Stimulated activated CD4-positive, alpha-beta T cell treated with anti-CD3 and anti-CD28 coated beads, TNF-alpha, amount 100 ng/mL, for 4 hours (primary cell): ENCODE data around the gene PRDM10.
A peak's percentile ranks its signal among the peaks of the same experiment; 100 is the strongest.
"Not testable (repeated sequence)": the region's sequence is repeated elsewhere in the genome, so short reads cannot be mapped to it uniquely, and the experiment has no call there.

Experiments
- DNase-seq, 3 experiments: peaks; one replicate each; pipeline ENCODE4 v3.0.0-alpha.2; 2020; ENCODE audit warnings: low read depth in 3 of 3

Gene PRDM10

DNA sequence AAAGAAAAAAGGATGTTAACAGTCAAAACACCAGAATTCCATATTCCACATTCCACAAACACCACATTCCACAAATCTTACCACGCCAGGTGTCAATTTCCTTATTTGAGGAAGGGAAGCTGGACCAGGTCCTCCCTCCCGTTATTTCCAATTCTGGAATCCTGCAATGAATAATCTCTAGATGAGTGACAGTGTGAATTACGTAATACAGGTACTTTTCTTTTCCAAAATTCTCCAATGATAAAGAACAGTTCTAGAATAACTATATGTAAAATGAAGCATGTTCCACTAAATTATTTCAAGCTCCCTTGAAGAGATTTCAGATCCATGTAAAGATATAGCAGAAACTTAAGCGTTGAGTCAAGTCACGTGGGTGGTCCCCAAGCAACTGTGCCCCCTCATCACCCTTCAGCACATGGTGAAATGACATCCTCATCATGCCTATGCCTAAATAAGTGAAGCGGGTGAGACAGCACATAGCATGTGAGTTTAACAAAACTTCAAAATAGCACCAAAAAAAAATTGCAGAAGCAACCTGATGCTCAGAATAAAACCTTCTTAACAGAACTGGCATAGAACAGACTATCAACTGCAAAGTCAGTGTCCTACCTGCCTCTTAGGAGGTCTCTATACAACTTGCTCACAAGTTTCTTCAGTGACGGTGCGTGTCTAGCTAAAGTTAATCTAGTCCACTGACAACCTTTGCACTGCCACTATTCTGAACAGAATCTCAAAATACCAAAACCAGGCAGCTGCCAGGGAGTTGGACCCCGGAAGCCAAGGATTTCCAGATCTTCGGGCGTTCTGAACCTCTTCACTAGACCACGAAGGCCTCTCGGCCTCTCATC is 108.1 kb downstream of the PRDM10 start:
- no peak for DNase-seq

DNA sequence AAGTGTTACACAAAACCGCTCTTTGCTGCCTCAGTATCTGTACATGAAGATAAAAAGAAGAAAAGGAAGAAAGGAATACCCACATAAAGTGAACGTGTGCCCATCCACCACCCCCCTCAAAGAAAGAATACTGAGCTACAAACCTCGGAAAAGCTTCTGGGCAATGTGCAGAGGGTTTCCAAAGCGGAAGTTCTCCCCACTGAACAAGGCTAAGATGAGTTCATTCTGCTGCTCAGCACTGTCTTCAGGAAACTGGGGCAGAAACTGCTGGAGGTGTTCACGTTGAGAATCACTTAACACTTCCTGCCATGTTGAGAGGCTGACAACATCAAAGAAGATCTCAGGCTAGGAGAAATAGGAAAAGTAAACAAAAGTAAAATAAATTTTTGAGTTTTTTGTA is 114.2 kb downstream of the PRDM10 start:
- DNase-seq = no peak

DNA sequence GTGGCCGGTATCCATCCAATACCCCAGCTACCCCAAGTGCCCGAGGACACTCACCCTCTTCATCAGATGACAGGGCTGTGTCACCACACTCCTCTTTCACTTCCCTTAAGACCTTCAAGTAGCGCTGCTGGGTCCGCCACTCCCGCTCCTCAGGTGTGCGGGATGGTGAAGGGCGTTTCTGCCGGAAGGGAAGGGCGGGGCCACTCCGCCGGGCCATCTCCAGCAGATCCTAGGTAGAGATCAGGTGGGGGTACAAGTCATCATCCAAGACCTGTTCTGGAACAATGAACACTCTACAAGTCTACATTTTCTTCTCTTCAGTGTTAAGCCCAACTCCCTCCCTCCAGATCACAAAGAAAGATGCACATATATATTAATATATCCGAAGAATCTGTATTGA is 117.3 kb downstream of the PRDM10 start:
- no peak for DNase-seq

DNA sequence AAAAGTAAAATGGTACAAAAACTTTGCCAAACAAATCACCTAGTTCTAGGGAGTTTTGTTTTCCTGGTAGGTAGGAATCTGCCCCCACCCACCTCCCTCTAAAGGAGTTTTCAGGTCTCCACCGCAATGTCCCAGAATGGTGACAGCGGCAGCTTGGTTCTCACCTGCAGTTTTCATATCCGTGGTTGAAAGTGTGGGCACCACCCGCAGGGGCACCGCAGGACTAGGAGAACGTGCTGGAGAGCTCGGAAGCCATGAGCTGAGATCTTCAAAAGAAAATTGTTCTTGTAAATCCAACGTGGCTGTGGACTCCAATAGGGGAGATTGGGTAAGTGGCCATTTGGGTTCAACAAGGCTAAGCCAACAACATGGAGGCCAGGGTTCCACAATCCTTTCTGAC is 118.1 kb downstream of the PRDM10 start:
- DNase-seq = no peak

DNA sequence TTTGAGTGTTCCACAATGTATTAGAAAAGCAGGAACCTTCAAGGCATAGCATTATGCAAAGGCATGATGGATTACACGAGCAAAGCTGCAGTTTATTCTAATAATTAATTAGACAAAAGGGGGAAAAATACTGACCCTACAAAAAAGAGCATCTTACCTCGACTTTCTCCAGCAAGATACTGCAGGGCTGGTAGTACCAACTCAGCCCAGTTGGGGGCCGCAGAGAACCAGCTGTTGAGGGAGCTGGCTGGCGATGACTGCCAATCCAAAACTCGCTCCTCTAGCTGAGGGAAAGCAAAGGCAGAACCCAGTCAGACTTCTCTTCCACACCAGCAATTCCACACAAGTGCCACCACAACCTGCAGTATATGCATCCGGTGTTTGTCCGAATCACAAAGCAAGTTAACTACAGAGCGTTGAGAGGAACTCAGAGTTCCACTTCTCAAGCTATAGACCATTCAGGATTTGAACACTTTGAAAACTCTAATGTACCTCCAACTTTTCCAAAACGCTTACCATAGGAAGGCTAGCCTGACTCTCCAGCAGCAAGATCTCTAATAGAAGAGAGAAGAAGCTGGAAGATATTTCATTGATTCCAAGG is 121.0 kb downstream of the PRDM10 start:
- DNase-seq = peak in 1 of 3 experiments; percentile 12

DNA sequence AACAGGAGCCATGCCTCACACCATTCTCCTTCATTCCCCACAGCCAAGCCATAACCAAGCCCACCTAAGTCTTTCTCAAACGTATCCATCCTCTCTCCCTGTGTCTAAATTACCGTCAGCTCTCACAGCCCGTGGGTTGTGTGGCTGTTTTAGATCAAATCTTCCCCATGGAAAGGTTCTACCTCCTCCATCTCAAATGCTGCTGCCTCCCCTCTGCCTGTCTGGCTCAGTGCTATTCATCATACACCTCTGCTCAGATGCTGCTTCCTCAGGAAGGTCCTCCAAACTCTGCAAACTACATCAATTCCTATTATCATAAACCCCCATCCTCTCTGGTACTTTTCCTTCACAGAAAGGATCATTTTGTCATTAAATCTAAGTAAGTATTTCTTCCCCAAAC is 122.3 kb downstream of the PRDM10 start:
- DNase-seq = no peak

DNA sequence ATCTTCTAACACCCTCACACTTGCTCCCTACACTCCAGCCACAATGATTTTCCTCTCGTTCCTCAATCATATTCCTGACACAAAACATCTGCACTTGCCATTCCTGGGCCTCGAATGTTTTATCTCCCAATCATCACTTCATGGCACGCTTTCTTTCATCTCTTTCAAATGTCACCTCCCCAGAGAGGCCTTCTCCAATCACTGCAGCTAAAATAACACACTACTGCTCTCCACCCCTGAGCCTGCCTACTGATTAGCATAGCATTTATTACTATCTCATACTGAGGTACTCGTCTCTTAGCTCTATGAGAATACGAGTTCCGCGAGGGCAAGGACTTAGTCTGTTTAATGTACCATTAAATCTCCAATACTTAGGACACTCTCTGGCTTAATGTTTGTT is 130.7 kb downstream of the PRDM10 start:
- DNase-seq = no peak

DNA sequence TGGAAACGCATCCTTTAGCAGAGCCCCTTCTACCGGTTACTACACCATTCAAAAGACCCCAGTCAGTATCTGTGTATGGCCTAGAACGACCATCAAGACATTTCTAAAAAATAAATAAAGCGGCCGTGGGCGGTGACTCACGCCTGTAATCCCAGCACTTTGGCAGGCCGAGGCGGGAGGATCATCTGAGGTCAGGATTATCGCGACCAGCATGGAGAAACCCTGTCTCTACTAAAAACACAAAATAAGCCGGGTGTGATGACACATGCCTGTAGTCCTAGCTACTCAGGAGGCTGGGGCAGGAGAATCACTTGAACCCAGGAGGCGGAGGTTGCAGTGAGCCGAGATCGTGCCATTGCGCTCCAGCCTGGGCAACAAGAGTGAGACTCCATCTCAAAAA is 134.0 kb downstream of the PRDM10 start:
- not testable (repeated sequence) for DNase-seq

DNA sequence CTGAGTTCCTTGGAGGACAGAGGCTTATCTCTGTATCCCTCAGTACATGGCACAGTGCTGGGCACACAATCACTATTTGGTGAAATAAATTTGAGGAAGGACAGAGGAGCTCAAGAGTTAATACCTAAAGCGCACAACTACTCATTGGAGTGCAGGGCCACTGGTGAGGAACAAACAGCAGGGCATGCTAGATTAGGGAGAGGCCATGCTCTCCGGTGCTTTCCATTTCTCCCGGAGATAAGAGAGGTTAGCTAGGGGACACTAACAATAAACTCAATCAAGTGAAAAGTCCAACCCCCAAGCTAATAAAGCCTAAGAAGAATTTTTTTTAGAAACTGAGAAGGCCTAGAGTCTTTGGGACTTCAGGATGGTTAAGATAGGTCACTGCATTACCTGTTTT is 136.3 kb downstream of the PRDM10 start:
- no peak for DNase-seq

DNA sequence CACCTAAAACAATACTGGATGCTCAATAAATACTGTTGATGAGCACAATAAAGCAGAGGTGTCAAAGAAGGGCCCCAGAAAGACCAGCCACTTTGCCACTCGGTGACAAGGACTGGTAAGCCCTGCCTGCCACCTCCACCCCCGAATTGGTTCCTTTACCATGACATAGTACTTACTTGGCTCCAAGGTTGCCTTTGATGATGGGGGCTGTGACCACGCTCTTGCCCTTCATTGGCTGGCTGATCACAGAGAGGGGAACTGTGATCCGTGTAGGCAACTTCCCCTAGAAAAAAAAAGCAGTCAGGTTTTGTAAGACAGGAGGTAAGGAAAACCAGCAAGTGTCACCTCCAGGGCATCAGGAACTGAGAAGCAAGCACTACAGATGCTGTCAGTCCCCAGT is 136.9 kb downstream of the PRDM10 start:
- DNase-seq = no peak

DNA sequence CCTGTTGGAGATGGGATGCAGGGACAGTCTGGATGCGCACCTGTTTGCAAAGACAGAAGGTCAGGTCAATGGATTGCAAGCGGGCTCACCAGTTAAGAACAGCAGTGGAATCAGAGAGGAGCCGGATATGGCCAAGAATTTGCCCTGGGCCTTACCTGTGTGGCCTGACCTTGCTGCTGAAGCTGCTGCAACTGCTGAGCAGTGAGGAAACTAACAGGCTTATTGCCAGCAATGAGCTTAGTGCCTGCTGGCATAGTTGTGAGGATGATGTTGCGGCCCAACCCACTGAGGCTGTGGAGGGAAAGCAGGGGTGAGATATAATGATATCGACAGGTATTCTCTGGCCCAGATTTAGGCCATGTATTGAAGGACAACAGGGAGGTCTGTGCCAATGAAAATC is 137.8 kb downstream of the PRDM10 start:
- DNase-seq = no peak

DNA sequence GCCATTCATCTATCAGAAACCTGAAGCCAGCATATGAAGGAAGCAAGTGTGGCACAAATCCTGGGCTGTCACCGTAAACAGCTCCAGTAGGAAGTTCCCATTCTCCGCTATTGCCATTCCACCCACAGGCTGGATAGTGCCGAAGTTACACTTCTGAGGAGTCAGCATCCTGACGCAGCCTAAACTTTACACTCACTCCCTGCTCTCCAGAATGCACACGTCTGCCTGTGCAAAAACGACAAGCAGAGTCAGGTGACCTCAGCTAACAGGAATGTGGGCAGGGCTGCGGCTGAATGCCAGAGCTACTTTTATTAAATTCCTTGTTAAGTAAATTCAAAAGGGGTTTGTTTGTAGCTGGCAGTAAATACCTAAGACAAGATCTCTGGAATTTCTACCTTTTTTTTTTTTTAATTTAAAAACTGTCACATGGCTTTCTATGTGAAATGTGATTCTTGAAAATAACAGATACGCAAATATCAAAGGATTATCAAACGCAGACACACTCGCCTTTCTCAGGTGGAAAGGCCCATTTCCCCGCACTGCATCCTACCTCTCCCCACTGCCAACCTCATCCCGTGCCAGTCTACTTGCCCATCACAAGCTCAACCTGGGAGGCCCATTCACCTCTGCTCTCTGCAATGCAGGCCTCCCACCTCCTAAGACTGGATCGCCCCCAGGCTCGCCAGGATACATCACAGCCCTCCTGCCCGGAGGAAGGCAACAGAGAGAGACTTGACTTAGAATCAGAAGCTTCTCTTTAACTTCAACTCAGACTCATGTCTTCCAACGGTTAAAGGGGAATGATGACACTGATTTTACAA is 140.7 kb downstream of the PRDM10 start:
- no peak for DNase-seq

DNA sequence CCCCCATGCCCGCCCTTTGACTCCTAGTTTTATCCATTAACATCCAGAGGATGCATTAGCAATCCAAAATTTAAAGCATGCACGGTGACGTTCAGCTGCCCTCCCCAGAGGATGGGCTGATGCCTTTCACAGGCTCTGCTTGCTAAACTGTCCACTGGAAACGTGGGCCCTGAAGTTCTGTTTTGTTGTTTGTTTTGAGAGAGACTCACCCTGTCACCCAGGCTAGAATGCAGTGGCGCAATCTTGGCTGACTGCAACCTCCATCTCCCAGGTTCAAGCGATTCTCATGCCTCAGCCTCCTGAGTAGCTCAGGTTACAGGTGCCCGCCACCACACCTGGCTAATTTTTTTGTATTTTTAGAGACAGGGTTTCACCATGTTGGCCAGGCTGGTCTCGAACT is 146.6 kb downstream of the PRDM10 start:
- DNase-seq = no peak

DNA sequence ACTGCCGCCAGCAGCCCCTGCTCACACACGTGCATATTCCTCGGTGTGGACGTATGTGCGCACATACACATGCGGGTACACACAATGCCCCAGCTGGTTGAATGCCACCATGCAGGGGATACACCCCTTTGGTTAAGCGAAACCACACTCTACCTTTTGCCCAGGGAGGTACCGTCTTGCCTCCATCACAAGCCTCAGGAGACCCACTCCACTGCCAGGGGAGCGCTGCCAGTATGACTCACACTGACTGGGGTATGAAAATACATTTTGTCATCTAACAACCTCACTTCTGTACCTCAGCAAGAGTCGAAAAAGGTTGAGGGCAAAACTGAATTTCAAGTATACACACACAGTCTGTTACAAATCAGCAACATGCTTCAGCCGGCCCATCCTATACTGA is 147.5 kb downstream of the PRDM10 start:
- no peak for DNase-seq

DNA sequence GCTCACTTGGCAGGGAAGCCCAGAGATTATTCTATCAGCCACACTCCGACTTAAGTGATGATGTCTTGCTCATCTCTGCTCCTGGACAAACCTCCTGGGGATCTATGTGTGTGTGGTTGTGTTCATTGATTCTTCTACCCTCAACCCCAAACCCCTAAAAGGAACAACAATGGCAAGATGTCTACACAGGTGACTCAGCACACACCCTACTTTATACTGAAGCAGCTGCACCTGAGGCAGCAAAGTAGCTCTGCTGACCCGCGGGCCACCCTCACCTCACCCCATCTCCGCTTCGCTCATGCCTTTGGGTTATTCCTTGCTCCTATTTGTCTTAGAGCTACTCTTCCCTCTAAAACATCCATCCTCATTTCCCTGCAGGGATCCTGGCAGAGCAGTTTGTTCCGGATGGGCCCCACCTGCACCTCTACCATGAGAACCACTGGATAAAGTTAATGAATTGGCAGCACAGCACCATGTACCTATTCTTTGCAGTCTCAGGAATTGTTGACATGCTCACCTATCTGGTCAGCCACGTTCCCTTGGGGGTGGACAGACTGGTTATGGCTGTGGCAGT is 148.3 kb downstream of the PRDM10 start:
- no peak for DNase-seq

DNA sequence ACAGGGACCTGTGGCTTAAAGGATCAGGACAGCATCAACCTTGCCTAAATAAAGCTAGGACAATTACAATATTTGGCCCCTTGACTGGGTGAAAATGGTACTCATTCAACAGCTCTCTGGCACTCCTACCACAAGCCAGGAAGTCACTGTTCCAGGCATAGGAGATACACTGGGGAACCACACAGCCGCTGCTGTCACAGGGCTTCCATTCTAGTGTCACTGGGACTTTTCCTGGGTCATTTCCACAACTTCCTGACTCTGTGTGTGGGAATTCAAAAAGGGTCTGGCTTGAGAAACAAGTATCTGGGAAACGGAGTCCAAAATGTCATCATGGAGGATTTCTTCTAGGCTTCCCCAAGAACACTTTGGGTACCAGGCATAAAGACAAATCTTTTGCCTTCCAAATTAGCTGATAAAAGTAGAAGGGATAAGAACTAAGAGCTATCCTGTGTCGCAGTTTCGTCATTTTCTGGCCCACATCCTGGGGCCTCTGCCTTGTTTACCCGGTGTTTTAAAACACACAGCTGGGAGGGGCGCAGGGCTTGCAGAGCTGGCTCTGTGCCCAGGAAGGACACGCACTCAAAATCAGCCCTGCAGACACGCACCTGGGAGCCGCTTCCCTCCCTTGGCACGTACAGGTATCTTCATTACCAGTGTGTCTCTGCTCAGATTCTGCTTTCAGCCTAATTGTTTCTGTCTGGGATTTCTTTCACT is 149.0 kb downstream of the PRDM10 start:
- DNase-seq = peak in 1 of 3 experiments; percentile 46

DNA sequence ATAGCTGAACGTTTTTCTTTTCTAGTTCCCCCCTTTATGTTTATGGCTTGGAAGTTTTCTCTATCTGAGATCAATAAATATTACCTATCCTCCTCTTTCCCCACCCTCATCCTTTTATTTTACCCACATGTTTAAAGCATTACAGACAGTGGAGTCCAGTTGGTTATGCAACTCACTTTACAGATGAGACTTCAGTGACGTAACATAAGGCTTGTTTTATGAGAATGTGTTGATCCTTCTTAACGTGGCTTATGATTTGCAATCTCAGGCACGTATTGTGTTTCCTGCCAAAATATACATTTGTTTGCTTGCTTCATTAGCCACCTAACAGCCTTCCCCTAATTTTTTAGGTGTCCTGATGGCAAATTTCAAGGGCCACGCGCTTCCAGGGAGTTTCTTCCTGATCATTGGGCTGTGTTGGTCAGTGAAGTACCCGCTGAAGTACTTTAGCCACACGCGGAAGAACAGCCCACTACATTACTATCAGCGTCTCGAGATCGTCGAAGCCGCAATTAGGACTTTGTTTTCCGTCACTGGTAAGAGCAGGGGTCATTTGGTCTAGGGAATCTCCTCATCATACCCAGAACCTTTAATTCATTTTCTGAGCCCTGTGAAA is 150.4 kb downstream of the PRDM10 start:
- no peak for DNase-seq
